Medulla oblongata (tissue), 1 donor: ENCODE measurements around the gene TOE1.
A peak's percentile ranks its signal among the peaks of the same experiment; 100 is the strongest.
"Not testable (repeated sequence)": the region's sequence is repeated elsewhere in the genome, so short reads cannot be mapped to it uniquely, and the experiment has no call there.

ENCODE experiments used
- DNase-seq: peaks from one replicate; pipeline ENCODE4 v3.0.0-alpha.2; 2015; ENCODE audit errors: extremely low spot score

The TOE1 gene

DNA sequence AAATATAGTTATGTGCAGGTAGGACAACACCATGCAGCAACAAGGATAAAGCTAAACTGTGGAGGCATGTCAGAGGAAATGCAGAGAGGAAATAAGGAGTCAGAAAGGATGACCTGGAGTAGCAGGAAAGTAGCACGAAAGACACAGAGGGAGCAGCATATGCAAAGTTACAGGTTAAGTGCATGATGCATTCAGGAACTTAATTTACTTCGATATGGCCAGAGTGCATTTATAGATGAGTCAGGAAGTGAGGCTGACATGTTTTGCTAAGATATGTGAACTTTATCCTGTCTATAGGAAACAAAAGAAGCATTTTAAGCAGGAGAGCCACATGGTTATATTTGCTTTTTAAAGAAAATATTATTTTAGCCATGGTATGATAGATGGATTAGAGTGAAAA is 15.7 kb downstream of the TOE1 start:
- DNase-seq, result no peak

DNA sequence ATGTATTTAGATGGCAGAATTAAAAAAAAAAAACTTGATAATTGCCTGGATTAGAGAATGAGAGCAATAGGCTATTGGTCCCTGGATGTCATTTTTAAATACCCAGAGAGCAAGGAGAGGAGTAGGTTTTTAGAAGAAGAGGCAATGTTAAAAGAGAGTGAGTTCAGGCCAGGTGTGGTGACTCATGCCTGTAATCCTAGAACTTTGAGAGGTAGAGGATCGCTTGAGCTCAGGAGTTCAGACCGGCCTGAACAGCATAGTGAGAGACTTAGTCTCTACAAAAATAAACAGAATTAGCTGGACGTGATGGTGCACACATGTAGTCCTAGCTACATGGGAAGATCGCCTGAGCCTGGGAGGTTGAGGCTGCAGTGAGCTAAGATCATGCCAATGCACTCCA is 16.2 kb downstream of the TOE1 start:
- DNase-seq, result no peak

DNA sequence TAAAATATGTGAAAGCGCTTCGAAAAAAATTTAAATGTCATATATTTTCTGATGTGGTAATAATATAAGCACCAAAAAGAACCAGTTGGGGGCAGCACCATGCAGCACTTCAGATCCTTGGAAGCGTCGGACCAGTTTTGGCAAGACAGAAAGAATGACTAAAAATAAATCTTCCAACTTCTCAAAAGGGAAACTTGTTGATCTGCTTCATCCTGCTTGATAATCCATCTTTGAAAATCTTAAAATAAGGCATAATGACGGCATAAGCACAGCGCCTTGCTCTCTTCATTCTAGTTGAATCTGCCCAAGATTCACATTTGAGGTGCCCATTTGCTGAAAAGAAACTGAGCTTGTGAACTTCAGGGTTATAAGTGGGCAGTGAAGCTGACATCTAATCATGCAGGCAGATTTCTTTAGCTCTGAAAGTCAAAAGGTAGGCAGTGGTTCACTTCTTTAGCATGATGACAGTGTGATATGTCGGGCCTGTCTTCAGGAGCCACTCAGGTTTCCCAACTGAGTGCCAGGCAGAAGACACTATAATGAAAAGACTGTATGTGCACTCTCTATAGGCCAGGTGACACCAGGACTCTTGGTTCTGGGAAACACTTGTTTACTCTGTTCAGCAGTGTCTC is 20.0 kb downstream of the TOE1 start:
- peak; percentile 92 for DNase-seq

DNA sequence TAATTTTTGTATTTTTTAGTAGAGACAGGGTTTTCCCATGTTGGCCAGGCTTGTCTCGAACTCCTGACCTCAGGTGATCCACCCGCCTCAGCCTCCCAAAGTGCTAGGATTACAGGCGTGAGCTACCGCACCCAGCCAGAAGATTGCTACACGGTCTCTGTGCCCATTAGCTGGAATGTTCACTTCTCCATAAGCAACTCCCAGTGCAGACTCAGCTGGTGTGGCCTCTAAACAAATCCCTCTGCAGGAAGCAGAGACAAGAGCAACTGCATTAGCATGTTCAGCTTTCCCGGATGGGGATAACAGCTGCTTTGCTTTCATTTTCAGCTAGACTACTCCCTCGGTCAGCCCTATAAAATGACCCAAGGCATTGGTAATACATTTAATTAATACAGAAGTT is 21.0 kb downstream of the TOE1 start:
- peak; percentile 69 for DNase-seq

DNA sequence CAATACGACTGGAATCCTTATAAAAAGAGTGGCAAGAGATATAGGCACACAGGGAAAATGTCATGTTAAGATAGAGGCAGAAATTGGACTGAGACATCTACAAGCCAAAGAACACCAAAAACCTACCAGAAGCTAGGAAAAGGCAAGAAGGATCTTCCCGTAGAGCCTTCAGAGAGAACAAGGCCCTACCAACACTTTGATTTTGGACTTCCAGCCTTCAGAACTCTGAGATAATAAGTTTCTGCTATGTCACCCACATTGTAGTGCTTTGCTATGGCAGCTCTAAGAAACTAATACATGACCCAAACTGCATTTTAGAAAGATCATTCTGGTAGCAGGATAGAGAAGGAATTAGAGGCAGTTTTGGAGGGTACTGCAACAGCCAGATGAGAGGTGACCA is 24.3 kb downstream of the TOE1 start:
- no peak for DNase-seq

DNA sequence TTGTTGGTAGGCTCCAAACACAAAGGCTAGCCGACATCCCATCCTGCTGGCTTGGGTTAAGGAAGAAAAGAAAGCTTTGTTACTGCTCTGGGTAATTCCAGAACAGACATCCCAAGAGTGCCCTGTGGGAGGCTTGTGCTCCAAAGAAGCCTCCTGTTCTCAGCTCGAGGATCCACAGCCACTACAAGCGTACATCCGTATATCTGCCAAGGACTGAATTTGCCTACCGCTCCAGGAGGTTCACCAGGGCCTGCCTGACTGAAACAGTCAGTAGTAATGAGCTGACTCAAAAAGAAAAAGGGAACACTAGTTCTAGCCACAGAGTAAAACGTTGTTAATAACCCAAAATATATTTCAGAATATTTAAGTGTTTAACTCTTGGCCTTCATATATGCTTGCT is 25.1 kb downstream of the TOE1 start:
- DNase-seq, result peak; percentile 85

DNA sequence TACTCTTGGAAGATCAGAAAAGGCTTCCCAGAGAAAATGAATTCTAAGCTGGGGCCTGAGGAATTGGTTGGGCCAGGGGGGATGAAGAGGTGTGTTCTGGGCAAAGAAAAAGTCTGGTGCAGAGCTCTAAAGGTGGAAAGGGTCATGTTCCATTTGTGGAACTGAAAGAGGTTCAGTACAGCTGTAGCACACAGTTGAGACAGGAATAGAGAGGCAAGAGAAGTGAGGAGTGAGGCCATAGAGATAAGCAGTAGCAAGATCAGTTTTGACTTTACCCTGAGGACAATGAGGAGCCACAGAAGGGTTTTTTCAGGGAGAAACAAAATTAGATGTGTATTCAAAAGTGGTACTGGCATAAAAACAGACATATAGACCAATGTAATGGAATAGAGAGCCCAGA is 30.6 kb downstream of the TOE1 start:
- no peak for DNase-seq

DNA sequence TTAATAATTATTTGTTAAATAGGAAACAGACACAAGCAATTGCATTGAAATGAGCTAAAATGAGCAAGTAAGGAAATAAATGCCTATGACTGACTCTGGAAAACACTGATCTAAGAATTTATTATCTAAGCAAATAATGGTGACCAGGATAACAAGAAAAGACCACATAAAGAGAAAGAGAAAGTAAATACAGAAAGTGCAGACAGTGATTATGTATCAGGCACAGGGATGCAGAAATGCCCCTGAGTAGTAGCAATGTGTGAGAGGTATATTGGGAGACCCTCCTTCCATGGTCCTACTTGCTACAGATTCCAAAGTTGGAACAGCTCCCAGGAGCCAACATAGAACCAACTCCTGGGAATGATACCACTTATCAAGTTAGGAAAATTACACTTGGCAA is 33.6 kb downstream of the TOE1 start:
- DNase-seq, result no peak

DNA sequence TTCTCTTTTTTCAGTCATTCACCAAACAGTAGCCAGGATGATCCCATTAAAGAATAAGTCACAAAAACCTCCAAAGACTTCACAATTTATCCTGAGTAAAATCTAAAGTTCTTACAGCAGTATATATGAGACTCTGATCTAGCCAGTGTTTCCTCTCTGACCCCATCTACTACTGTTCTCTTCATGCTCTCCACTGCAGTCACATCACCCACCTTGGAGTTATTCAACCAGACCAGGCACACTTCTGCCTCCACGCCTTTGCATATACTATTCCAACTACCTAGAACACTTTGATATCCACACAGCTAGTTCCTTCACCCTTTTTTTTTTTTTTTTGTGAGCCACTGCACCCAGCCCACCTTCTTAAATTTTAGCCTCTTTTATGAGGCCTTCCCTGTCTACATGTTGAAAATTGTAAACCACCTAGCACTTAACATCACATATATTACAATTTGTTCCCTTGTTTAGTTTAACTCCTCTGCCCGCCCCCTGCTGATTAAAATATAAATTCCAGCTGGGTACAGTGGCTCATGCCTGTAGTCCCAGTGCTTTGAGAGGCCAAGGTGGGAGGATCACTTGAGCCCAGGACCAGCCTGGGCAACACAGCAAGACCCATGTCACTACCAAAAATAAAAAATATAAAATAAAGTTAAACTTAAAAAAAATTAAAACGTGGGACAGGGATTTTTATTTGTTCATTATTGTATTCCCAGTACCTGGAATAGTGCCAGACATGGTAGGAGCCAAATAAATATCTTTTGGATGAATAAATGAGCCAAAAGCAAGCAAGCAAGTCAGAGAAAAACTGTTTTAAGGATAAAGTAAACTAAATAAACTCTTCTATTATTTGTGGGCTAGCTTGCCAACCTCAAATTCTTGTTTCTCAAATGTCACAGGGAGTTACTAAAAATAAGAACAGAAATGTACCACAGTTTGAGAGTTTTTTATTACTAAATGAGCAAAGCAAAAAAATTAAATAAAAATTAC is 35.4 kb downstream of the TOE1 start:
- DNase-seq, result no peak

DNA sequence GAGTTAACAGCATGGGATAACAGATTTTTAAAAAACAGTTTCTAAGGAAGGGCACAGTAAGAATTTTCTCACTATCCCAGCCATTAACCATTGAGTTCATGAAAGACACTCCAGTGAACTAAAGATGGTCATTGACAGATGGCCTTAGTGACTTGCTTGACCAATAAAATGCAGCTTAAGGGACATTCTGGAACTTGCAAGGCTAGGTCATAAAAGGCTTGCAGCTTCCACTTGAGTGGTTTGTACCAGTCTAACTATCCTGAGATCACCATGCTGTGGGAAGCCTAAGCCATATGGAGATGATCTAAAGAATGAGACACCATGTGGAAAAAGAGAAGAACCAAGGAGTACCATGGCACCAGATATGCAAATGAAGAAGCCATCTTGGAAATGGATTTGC is 38.2 kb downstream of the TOE1 start:
- no peak for DNase-seq

DNA sequence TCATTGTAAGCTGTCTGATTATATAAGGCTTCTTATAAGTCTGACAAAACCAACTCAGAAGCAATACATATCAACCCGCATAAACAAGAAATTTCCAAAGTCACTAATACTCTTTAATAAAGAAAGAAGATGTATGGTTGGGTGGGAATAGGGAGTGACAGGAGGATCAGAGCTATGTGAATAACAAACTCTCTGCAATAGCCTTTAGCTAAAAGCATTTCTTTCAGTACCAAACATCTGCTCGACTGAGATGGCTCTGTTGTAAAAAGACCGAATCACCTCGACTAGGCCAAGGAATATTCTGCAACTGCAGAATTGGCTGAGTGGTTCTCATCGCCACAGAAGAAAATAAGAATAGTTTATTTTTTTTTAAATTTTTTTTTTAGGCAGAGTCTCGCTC is 39.6 kb downstream of the TOE1 start:
- DNase-seq, result no peak

DNA sequence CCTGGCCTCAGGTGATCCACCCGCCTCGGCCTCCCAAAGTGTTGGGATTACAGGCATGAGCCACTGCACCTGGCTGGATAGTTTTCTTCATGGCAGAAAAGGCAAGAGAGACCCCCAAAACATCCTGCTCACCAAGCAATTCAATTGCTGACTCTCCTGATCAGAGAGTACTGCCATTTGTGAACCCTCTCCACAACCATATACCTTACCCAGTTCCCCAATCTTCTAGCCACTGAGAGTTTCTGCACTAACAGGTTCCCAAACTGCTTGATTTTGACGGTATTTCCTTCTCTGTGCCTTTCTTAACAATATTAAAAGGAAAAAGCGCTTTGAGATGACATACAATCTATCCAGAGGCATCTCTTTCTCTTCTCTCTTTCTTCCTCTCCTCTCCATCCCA is 40.2 kb downstream of the TOE1 start:
- DNase-seq, result no peak

DNA sequence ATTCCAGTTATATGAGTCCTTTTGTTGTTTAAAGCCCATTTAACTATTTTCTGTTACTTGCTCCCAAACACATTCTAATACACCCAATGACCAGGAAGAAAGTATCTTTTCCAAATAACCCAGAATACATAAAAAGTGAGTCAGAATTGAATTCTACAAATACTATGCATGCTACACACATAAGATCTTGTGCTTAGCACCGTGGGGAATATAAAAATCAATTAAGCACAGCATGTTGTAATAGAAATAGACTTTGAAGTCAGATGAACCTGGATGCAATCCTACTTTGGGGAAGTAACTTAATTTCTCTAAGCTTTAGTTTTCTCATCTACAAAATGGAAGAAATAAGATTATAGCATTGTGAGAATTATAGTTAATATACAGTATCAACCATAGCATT is 40.8 kb downstream of the TOE1 start:
- DNase-seq, result no peak

DNA sequence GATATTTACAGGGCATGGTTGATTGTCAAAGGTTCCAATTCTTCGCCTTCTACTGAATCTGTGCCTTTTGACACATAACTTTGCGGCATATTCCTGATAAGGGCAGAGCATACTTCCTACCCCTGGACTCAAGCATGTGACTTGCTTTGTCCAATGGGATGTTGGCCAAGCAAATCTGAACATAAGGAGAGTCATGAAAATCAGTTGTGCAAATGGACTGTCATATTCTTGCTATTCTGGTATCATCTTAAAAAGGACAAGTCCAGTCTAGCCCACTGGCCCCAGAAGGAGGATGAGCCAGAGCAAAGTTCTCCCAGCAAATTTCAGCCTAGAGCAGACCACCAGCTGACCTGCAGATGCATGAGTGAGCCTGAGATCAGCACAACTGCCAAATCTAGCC is 41.3 kb downstream of the TOE1 start:
- no peak for DNase-seq

DNA sequence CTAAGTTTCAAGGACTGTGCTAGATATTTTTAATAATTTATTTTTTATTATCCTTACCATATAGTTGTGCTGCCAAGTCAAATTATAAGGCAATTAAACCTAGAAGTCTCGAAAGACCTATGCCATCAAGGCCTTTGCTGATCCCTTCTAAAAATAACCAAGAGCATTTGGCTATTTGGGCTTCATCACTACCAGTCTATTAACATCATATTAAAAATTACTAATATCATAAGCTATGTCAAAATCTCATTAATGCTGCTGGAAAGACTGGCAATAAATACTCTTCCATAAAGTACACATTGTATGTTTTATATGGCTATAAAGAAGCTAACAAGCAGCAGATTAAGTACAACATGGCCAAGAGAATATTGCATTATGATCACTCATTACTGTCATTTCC is 43.2 kb downstream of the TOE1 start:
- no peak for DNase-seq

DNA sequence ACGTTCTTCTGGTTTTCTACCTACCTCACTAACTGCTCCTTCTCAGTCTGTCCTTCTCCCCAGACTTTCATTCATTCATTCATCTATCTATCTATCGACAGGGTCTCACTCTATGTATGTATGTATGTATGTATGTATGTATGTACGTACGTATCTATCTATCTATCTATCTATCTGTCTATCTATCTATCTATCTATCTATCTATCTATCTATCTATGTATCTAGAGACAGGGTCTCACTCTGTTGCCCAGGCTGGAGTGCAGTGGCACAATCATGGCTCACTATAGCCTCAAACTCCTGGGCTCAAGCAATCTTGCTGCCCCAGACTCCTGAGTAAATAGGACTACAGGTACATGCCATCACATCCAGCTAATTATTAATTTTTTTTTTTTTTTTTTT is 44.2 kb downstream of the TOE1 start:
- DNase-seq, result not testable (repeated sequence)

DNA sequence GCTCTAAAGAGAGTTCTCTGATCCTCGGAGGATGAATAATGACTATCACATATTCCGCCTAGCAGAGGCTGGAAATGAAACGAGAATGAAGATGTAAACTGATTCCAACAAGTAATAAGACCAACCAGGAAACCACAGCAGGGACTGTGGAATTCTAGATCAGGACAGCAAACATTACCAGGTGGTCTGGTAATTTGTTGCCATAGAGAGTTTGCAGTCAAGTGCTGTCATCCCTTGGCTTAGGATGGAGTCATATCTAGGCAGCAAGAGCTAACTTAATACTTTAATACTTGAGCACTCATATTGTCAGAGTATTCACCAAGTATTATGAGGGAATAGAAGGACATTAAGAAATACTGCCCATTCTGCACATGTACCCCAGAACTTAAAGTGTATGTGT is 45.3 kb downstream of the TOE1 start:
- no peak for DNase-seq

DNA sequence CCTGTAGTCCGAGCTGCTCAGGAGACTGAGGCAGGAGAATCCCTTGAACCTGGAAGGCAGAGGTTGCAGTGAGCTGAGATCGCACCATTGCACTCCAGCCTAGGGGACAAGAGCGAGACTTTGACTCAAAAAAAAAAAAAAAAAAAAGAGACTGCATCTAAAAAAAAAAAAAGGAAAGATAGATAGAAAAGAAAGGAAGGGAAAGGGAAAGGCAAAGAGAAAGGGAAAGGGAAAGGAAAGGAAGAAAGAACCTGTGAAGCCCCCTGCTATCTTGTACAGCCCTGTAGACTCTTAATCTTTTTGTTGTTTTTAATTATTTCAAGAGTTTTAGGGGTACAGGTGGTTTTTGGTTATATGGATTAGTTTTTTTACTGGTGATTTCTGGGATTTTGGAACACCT is 46.2 kb downstream of the TOE1 start:
- DNase-seq, result no peak
